CD4-positive, alpha-beta T cell (primary cell): ENCODE data around the gene PRTFDC1. TPM values are rescaled to one million over a fixed set of nuclear protein-coding genes. Genes with fewer than 3 reads are reported as not detected.
A peak's percentile ranks its signal among the peaks of the same experiment; 100 is the strongest.

ENCODE experiments used
- ATAC-seq: fragments of 200-7000 bp; cut with Tn5 transposase; one replicate; pipeline ENCODE4 v1.10.0; 2022; ENCODE audit warnings: mild to moderate bottlenecking; ENCODE audit not compliant: poor library complexity
- CTCF ChIA-PET: fragments of 350-600 bp; sonication (Branson Sonifier 250); formaldehyde crosslinking; loops from one replicate; lab custom pipeline; 2021; ENCODE audit warnings: antibody characterized with exemption, inconsistent platforms; lab: Charles Lee
- POLR2A ChIA-PET: fragments of 350-600 bp; sonication (Branson Sonifier 250); formaldehyde crosslinking; loops from one replicate; lab custom pipeline; 2021; ENCODE audit warnings: antibody characterized with exemption, inconsistent platforms; lab: Charles Lee
- DNase-seq, 14 experiments: peaks; one replicate each; pipeline ENCODE4 v3.0.0-alpha.2; 2013 to 2020; ENCODE audit warnings: mixed read lengths in 2 of 14
- H3K27ac ChIP-seq, 2 donors: one replicate each; pipeline versions ENCODE4 v1.5.1 to v1.7.0; 2013; ENCODE audit warnings: low read length in 2 of 2, low read depth in 1 of 2, mild to moderate bottlenecking in 1 of 2
- H3K27me3 ChIP-seq, 2 experiments: 1 replicate in 1 of 2; 2 replicates in 1 of 2; pipeline versions ENCODE4 v1.6.1 to v1.7.0; 2013; ENCODE audit warnings: low read length in 2 of 2, control low read depth in 1 of 2, mild to moderate bottlenecking in 1 of 2, moderate library complexity in 1 of 2; ENCODE audit not compliant: insufficient read depth in 2 of 2, control insufficient read depth in 1 of 2
- H3K36me3 ChIP-seq: one replicate; pipeline ENCODE4 v1.6.1; 2013; ENCODE audit warnings: low read length, control low read depth; ENCODE audit not compliant: insufficient read depth
- H3K4me1 ChIP-seq: one replicate; pipeline ENCODE4 v1.6.1; 2013; ENCODE audit warnings: low read length, control low read depth; ENCODE audit not compliant: insufficient read depth
- H3K4me3 ChIP-seq: one replicate; pipeline ENCODE4 v1.5.1; 2013; ENCODE audit warnings: mild to moderate bottlenecking, low read length, moderate library complexity
- H3K9me3 ChIP-seq, 2 experiments: 1 replicate in 1 of 2; 2 replicates in 1 of 2; pipeline versions ENCODE4 v1.6.1 to v1.7.0; 2013; ENCODE audit warnings: low read length in 2 of 2, mild to moderate bottlenecking in 2 of 2, control low read depth in 1 of 2, moderate library complexity in 1 of 2; ENCODE audit not compliant: control insufficient read depth in 1 of 2, insufficient read depth in 1 of 2
- H3K27ac Mint-ChIP-seq: one replicate; pipeline ENCODE4 v1.8.0; 2020; ENCODE audit warnings: mixed read lengths
- H3K27me3 Mint-ChIP-seq: one replicate; pipeline ENCODE4 v1.8.0; 2021; ENCODE audit warnings: mixed read lengths
- H3K36me3 Mint-ChIP-seq: one replicate; pipeline ENCODE4 v1.8.0; 2021; ENCODE audit warnings: low read depth, mixed read lengths
- H3K4me1 Mint-ChIP-seq: one replicate; pipeline ENCODE4 v1.8.0; 2021; ENCODE audit warnings: low read depth, mixed read lengths
- H3K4me3 Mint-ChIP-seq: one replicate; pipeline ENCODE4 v1.8.0; 2020; ENCODE audit warnings: mild to moderate bottlenecking, mixed read lengths
- H3K9me3 Mint-ChIP-seq: one replicate; pipeline ENCODE4 v1.8.0; 2020; ENCODE audit warnings: mixed read lengths
- intact Hi-C, 2 experiments: fragments of 100-400 bp; cut with DNase I in 1 of 2; cut with micrococcal nuclease in 1 of 2; formaldehyde crosslinking; loops; one replicate each; pipeline versions ENCODE4 v1.15.1 to v1.9.0; 2023 to 2025; cut with DNase I, micrococcal nuclease
- total RNA-seq, 174 experiments: library from RNA in 2 of 174; stranded (reverse) in 2 of 174; gene quantifications; one replicate each; pipeline ENCODE4 v1.2.3 and lab custom pipeline; 2021 to 2026
- TF ChIP-seq, protein P1 (sequence below): fragments of 200-600 bp; IDR thresholded peaks from one replicate; pipeline ENCODE4 v1.8.0; 2022; ENCODE audit warnings: antibody characterized with exemption, mild to moderate bottlenecking

PRTFDC1 gene
- total RNA-seq, 2 experiments from 2014 or later, result 0.52 to 0.67 TPM

DNA sequence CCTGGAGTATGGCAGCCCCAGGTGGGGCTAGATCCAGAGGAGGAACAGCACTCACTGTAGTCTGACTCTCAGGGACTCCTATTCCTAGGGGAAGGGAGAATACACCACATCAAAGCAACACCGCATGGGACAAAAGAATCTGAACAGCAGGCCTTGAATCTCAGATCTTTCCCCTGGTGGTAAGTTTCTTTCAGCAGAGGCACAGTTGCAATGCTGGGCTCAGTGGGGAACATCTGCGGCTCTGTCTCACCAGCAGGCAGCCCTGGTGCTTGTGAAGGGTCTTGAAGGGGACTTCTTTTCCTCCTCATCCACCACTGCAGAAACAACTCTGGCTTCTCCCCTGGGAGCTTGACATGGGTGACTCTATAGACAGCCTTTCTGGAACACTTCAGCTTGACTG, 117.5 kb downstream of the PRTFDC1 start:
- no peaks in the 10 kb centered on the region for H3K36me3 ChIP-seq
- Mint-ChIP-seq H3K9me3 (peaks cover 5% of the 10 kb centered on the region), H3K4me3 (no peak overlapping the region), H3K36me3 (no peaks in the 10 kb centered on the region), H3K4me1 (no peaks in the 10 kb centered on the region), H3K27me3 (no peaks in the 10 kb centered on the region), H3K27ac (no peak overlapping the region)
- ChIA-PET POLR2A (no interaction called here), CTCF (no interaction called here)
- H3K4me1 ChIP-seq, result no peaks in the 10 kb centered on the region
- no peaks in the 10 kb centered on the region for H3K9me3 ChIP-seq
- no peak overlapping the region for H3K4me3 ChIP-seq
- no peak overlapping the region for H3K27ac ChIP-seq
- ATAC-seq (no peak), DNase-seq (no peak)
- H3K27me3 ChIP-seq, result no peaks in the 10 kb centered on the region
- intact Hi-C loops, result no loop called here
- TF ChIP-seq, protein P1, sequence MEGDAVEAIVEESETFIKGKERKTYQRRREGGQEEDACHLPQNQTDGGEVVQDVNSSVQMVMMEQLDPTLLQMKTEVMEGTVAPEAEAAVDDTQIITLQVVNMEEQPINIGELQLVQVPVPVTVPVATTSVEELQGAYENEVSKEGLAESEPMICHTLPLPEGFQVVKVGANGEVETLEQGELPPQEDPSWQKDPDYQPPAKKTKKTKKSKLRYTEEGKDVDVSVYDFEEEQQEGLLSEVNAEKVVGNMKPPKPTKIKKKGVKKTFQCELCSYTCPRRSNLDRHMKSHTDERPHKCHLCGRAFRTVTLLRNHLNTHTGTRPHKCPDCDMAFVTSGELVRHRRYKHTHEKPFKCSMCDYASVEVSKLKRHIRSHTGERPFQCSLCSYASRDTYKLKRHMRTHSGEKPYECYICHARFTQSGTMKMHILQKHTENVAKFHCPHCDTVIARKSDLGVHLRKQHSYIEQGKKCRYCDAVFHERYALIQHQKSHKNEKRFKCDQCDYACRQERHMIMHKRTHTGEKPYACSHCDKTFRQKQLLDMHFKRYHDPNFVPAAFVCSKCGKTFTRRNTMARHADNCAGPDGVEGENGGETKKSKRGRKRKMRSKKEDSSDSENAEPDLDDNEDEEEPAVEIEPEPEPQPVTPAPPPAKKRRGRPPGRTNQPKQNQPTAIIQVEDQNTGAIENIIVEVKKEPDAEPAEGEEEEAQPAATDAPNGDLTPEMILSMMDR, result no peak

DNA sequence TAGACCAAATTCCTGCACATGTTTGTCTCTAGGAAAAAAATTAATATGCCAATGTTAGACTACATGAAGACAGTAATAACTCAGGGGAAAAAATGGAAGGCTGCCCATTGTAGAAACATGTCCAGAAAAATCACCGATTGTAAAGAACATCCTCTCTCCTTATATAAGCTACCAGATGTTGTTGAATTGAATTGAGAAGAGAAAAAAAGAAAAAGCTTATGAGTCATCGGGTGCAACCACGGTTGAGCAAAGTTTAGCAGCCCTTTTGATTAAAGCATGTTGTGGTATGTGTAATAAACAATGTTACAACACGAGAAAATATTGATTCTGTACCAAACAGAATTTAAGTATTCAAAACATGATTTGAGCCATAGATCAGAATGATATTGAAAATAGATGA, 126.4 kb downstream of the PRTFDC1 start:
- DNase-seq, result peak in 4 of 14 experiments; percentile 15 to 36 (median 18)

DNA sequence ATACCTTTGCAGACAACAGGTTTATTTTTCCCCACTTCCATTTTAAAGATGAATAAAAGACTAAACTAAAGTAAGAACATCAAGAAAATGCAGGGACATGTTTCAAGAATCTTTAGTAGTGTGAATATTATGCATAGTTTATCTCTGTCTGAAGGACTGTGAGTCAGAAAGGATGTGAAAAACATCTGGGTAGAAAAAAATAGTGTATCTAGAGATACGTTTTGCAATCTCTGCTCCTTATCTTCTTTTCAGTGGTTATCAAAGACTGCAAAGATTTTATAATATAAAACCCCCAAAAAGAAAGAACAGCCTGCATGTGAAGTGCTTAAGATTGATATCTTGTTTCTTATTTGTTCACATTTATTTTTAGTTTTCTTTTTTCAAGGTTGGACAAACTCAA, 126.9 kb downstream of the PRTFDC1 start:
- ChIA-PET POLR2A (no interaction called here), CTCF (no interaction called here)
- no peak overlapping the region for H3K4me3 Mint-ChIP-seq
- Histone ChIP-seq H3K27ac (no peak overlapping the region), H3K9me3 (no peaks in the 10 kb centered on the region), H3K4me1 (peaks cover 4% of the 10 kb centered on the region), H3K27me3 (no peaks in the 10 kb centered on the region), H3K4me3 (no peak overlapping the region), H3K36me3 (no peaks in the 10 kb centered on the region)
- H3K4me1 Mint-ChIP-seq, result peaks cover 48% of the 10 kb centered on the region
- intact Hi-C loops, result no loop called here
- ATAC-seq (peak; percentile 52), DNase-seq (no peak)
- H3K27ac Mint-ChIP-seq, result peak overlapping the region; percentile 1
- no peaks in the 10 kb centered on the region for H3K36me3 Mint-ChIP-seq
- H3K27me3 Mint-ChIP-seq, result no peaks in the 10 kb centered on the region
- H3K9me3 Mint-ChIP-seq, result no peaks in the 10 kb centered on the region
- TF ChIP-seq, protein P1, result no peak

More for the DNA sequence above, 126.4 kb downstream of the PRTFDC1 start:
- Mint-ChIP-seq H3K4me1 (peaks cover 48% of the 10 kb centered on the region), H3K36me3 (no peaks in the 10 kb centered on the region), H3K9me3 (no peaks in the 10 kb centered on the region), H3K27me3 (no peaks in the 10 kb centered on the region), H3K4me3 (peak overlapping the region; percentile 40), H3K27ac (peak overlapping the region; percentile 1)
- Histone ChIP-seq H3K4me3 (no peak overlapping the region), H3K36me3 (no peaks in the 10 kb centered on the region), H3K27me3 (no peaks in the 10 kb centered on the region), H3K27ac (no peak overlapping the region), H3K9me3 (no peaks in the 10 kb centered on the region), H3K4me1 (peaks cover 4% of the 10 kb centered on the region)
- intact Hi-C loops, result no loop called here
- TF ChIP-seq, protein P1, result no peak
- ChIA-PET POLR2A (interaction anchor here (0.6 kb wide), 1 partner anchor 102 kb away, joined by 3 read pairs; the partner anchor contains the start of gene ARHGAP21), CTCF (no interaction called here)
- peak; percentile 52 for ATAC-seq
